ENCODE results near the gene SORCS1. TPM values are rescaled to one million over a fixed set of nuclear protein-coding genes. Genes with fewer than 3 reads are reported as not detected.

The SORCS1 gene
- total RNA-seq, 1 donor from 2014 or later, result not detected

DNA sequence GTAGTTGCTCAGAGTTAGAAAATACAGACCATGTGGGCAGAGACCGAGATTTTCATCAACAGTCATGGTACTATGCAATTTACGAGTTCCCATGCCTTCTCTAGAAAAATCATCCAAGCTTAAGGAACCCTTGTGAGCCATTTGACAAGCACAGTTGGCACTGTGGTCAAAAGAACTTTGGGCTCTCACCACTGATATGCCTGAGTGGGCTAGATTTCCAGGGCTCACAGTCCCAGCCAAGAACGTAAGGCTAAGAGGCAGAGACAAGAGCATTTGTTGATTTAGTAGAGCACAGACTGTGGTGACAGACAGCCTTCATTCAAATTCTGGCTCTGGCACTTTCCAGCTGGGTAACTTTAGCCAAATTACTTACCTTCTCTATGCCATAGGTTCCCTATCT is 407.0 kb downstream of the SORCS1 start:
- TF ChIP-seq, protein P1, sequence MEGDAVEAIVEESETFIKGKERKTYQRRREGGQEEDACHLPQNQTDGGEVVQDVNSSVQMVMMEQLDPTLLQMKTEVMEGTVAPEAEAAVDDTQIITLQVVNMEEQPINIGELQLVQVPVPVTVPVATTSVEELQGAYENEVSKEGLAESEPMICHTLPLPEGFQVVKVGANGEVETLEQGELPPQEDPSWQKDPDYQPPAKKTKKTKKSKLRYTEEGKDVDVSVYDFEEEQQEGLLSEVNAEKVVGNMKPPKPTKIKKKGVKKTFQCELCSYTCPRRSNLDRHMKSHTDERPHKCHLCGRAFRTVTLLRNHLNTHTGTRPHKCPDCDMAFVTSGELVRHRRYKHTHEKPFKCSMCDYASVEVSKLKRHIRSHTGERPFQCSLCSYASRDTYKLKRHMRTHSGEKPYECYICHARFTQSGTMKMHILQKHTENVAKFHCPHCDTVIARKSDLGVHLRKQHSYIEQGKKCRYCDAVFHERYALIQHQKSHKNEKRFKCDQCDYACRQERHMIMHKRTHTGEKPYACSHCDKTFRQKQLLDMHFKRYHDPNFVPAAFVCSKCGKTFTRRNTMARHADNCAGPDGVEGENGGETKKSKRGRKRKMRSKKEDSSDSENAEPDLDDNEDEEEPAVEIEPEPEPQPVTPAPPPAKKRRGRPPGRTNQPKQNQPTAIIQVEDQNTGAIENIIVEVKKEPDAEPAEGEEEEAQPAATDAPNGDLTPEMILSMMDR (IDR thresholded peaks at IDR 0.05; ENCODE audit: insufficient read depth, low read length, severe bottlenecking), result no peak
- FAIRE-seq (peak; percentile 50), DNase-seq (ENCODE audit: low read depth) (no peak)
- H3K4me3 ChIP-seq (ENCODE audit: low read depth, low read length), result no peak overlapping the region
- no peaks in the 10 kb centered on the region for H3K27me3 ChIP-seq (ENCODE audit: control insufficient read depth, insufficient read depth, low read length)
- no peaks in the 10 kb centered on the region for H3K36me3 ChIP-seq (ENCODE audit: control insufficient read depth, insufficient read depth, low read length)

DNA sequence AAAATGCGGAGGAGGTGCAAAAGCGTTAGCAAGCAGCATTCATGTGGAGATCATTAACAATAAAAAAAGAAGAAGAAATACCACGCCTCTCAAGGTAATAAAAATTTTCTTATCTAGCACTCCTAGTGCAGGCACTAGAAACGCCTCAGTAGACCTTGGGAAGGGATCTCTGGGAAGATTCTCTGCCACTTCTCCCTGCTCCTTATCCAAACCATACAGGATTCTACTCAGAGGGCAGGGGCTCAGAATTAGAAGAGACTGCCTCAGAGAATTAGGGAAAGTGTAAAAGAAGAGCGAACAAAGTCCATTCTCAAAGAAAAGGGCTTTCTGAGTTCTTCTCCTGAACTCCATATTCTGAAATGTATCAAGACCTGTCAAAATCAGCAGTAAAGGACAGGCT is 413.4 kb downstream of the SORCS1 start:
- no peaks in the 10 kb centered on the region for H3K27me3 ChIP-seq (ENCODE audit: control insufficient read depth, insufficient read depth, low read length)
- no peak overlapping the region for H3K4me3 ChIP-seq (ENCODE audit: low read depth, low read length)
- no peak for FAIRE-seq
- no peaks in the 10 kb centered on the region for H3K36me3 ChIP-seq (ENCODE audit: control insufficient read depth, insufficient read depth, low read length)
- DNase-seq (ENCODE audit: low read depth), result no peak
- TF ChIP-seq, protein P1 (IDR thresholded peaks at IDR 0.05; ENCODE audit: insufficient read depth, low read length, severe bottlenecking), result no peak

DNA sequence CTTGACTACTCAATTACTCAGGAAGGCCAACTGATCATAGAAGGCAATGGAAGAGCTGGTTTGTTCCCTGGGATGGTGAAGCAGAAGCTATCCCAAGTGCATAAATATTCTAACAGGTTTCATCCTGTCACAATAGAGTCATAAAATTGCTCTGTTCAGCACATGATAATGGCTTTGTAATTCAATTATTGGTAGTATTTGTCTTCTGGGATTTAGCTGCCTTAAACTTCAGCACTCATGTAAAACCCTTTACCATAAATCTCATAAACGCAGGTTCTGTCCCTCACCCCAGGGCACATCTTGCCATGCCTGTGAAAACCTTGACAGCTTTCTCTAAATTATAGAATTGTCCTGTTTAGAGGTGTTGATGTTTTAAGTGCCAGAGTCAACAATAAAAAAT is 417.6 kb downstream of the SORCS1 start:
- Histone ChIP-seq H3K4me3 (ENCODE audit: low read depth, low read length) (no peak overlapping the region), H3K36me3 (ENCODE audit: control insufficient read depth, insufficient read depth, low read length) (no peaks in the 10 kb centered on the region), H3K27me3 (ENCODE audit: control insufficient read depth, insufficient read depth, low read length) (no peaks in the 10 kb centered on the region)
- TF ChIP-seq, protein P1 (IDR thresholded peaks at IDR 0.05; ENCODE audit: insufficient read depth, low read length, severe bottlenecking), result no peak
- DNase-seq (ENCODE audit: low read depth) (no peak), FAIRE-seq (no peak)

DNA sequence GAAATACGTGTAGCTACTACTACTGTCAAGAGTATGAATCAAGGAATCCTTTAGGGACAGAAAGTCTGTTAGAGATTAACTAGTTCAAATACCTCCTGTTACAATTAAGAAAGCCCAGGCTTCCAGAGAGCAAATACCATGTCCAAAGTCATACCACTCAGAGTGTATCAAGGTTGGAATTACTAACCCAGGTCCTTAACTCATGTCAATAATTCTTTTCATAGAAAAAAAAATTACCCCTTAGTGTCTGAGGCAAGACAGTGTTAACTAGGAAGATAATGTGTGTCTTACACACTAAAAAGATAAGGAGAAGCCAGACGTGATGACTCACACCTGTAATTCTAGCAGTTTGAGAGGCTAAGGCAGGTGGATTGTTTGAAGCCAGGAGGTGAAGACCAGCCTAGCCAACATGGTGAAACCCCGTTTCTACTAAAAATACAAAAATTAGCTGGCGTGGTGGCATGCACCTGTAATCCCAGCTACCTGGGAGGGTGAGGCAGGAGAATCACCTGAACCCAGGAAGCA is 423.4 kb downstream of the SORCS1 start:
- DNase-seq (ENCODE audit: low read depth) (no peak), FAIRE-seq (no peak)
- TF ChIP-seq, protein P1 (IDR thresholded peaks at IDR 0.05; ENCODE audit: insufficient read depth, low read length, severe bottlenecking), result no peak
- Histone ChIP-seq H3K4me3 (ENCODE audit: low read depth, low read length) (no peak overlapping the region), H3K36me3 (ENCODE audit: control insufficient read depth, insufficient read depth, low read length) (no peaks in the 10 kb centered on the region), H3K27me3 (ENCODE audit: control insufficient read depth, insufficient read depth, low read length) (no peaks in the 10 kb centered on the region)

DNA sequence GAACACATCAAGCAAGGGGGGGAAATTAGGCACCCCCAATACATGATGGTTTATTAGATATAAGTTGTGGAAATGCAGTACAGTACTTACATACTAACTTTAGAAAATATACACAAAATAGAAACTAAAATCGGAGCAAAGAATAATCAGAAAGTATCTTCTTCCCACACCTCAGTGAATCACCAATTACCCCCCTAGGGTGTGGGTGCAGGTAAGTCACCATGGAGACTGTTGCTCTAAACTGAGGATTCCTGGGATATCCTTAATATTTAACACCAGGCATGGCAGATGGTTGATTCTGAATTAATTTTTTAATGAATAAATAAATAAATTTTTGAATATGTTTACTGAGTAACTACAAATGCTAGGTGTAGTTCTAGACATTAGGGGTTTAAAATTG is 424.4 kb downstream of the SORCS1 start:
- H3K4me3 ChIP-seq (ENCODE audit: low read depth, low read length), result no peak overlapping the region
- TF ChIP-seq, protein P1 (IDR thresholded peaks at IDR 0.05; ENCODE audit: insufficient read depth, low read length, severe bottlenecking), result no peak
- H3K36me3 ChIP-seq (ENCODE audit: control insufficient read depth, insufficient read depth, low read length), result no peaks in the 10 kb centered on the region
- FAIRE-seq (no peak), DNase-seq (ENCODE audit: low read depth) (no peak)
- H3K27me3 ChIP-seq (ENCODE audit: control insufficient read depth, insufficient read depth, low read length), result no peaks in the 10 kb centered on the region

DNA sequence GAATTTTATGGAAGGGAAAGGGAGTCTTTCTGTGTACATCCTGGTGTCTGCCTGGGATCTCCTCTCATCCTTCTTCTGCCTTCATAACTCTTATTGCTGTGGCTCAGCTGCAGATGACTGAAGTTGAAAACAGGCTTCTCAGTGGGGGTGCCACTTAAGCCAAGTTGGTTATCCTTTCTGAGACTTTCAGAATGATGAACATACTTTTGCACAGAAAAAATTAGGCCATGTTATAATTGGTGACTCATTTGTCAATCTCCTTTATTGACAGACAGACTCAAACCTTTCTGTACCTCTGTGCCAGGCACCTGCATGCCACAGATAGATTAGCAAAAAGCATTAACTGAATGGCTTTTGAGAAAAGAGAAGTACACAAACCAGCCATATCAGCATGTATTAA is 430.3 kb downstream of the SORCS1 start:
- FAIRE-seq, result no peak
- TF ChIP-seq, protein P1 (IDR thresholded peaks at IDR 0.05; ENCODE audit: insufficient read depth, low read length, severe bottlenecking), result no peak
- no peak for DNase-seq (ENCODE audit: low read depth)
- Histone ChIP-seq H3K27me3 (ENCODE audit: control insufficient read depth, insufficient read depth, low read length) (no peaks in the 10 kb centered on the region), H3K4me3 (ENCODE audit: low read depth, low read length) (no peak overlapping the region), H3K36me3 (ENCODE audit: control insufficient read depth, insufficient read depth, low read length) (no peaks in the 10 kb centered on the region)
